HG03139 (cell line): ENCODE data around the gene CELA3A.
"Not testable (repeated sequence)": the region's sequence is repeated elsewhere in the genome, so short reads cannot be mapped to it uniquely, and the experiment has no call there.

Experiments
- ATAC-seq: cut with Tn5 transposase; IDR thresholded peaks from one replicate; pipeline ENCODE4 v1.9.1; 2021; ENCODE audit not compliant: unreplicated experiment

The CELA3A gene

GRCh38 chr1:22001409-22001808, at the start of gene CELA3A:
Gene CELA3A, plus strand, starts transcription at chr1:22001657. Its CDS starts 18 bp downstream, at chr1:22001675.
- no peak for ATAC-seq

GRCh38 chr1:21952786-21953520, 48.5 kb upstream of the CELA3A start:
- ATAC-seq = no peak

DNA sequence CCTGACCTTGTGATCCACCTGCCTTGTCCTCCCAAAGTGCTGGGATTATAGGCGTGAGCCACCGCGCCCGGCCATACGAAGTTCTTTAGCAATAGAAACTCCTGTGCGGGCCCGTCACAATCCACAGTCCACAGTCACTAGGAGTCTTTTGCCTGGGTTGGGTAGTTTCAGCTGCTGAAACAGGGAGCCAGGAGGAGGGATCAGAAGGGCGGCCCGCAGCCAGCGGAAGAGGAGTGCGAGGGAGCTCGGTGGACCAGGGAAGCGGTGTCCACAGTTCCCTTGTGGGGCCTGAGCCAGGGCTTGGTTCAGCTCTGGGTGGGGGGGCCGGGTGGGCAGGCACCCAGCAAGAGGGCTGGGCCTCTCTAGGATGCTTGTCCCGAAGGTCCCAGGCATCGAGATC, 46.4 kb upstream of the CELA3A start:
- ATAC-seq = no peak

DNA sequence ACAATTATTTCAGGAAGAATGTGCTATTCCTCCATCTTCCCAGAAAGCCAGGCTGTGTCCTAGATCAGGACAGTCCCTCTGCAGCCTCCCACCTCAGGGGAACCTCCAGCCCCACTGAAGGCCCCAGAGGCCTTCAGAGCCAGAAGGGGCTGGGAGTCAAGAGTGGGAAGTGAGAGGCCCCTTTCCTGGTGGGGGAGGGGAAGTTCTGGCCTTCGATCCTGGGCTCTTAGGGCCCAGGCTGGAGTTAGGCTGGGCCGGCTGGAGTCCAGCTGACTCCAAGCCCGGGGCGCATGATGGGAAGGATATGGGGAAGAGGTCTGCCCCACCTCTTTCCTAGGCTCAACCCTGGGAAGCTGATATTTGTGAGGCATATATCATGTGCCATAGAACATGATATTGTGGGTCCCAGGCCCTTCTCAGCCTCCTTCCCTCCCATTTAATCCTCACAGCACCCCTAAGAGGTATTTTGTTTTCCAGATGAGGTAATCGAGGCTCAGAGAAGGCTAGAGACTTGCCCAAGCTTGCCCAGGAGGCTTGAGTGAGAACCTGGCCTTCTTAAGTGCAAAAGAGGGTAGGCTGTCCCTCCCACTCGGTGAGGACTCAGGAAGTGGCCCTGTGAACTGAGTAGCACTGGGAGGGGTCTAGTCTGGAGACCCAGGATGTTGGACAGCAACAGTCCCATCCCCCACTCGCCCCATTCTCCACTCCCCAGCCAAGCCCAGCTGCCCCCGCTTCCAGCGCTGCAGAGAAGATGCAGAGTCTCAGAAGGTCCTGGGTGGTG, 45.8 kb upstream of the CELA3A start:
- no peak for ATAC-seq

DNA sequence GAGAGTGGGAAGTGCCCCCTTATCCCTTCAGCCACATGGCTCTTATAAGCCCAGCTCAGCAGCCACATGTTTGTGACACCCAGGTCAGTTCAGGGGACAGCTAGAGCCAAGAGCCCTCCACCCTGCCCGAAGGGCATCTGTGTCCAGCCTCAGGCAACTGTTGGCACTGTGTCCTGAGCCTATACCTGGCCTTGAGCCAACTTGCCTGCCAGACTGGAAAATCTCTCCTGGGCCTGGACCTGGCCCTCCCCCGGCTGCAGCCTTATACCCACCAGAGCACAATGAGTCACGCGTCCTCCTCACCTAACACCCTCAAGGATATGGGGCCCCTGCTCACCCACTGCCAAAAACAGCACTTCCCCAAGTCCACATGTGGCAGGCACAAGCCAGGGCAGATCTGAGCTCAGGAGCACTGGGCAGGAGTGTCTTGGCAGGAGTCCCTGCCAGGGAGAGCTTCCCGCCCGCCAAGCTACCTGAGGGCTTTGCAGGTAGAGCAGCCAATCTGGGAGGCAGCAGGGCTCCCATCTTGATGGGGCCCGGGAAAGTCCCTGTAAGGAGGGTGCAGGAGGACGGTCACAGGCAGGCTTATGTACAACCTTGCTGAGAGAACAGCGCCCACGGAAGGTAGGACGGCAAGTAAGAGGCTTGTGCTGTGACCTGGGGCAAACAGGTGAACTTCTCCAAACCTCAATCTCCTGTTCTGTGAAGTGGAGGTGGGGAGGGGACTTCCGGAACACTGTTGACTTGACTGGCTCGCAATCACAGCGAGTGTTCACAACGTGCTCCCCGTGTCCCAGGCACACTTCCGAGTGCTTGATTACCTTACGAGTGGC, 44.5 kb upstream of the CELA3A start:
- ATAC-seq = no peak

GRCh38 chr1:21961337-21961736, 40.1 kb upstream of the CELA3A start:
- no peak for ATAC-seq

DNA sequence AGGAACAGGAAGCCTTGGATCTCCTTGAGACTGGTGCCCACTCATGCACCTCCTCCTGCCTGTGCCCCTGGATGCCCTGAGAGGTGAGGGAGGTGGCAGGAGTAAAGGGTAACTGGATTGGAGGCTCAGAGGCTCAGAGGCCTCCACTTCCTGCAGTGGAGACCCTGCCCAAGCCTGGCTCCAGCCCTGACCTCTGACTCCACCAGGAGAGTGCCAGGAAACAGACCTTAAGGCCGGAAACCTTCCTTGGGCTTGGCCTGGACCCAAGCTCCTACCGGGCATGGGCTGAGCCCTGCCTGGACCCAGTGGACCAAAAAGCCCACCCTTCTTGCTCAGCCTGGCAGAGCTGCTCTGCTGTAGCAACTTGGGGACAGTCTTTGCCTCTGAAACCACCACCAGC, 39.7 kb upstream of the CELA3A start:
- ATAC-seq = no peak

DNA sequence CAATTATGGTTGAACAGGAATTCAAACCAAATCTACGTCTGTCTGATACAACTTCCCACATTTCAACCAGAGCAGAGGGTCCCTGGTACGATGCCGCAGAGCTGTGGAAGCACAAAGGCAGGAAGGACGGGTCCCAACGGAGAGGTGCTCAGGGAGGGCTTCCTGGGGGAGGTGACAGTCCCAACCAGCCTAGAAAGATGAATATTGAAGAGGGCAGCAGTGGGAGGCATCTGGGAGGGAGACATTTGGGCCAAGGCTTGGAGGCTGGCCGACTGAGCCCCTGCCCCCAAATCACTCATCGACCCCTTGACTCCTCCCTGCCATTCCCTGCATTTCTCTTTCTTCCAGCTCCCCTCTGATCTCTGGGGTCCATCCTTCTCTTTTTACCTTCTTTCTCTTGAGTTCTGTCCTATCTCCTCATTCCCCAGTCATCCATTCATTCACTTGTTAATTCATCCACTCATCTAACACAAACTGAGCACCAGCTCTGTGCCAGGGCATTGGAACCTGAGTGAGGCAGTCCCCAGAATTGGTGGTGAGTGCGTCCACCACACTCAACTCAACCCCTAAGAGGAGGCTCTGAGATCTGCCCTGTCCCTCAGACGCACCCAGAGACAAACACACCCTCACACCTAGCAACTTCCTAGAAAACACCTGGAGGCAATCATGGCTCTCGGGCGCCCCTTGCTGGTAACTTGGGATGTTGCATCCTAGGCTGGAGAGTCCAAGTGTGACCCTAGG, 37.8 kb upstream of the CELA3A start:
- ATAC-seq = no peak

- ATAC-seq = no peak
These were observed 35.0 kb upstream of the CELA3A start for GRCh38 chr1:21966247-21967000.

DNA sequence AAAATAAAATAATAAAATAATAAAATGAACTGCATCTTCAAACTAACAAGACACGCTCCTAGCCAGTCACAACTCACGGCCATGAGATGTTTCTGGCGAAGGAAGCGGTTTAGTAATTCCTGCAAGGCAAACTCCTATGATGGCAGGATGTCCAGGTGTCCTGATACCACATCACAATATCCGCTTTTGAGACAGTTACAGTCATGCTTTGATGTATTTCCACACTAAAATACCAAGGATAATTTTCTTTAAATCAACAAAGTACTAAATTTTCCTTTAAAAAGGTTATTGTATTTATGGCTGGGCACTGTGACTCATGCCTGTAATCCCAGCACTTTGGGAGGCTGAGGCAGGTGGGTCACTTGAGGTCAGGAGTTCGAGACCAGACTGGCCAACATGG, 34.2 kb upstream of the CELA3A start:
- ATAC-seq = not testable (repeated sequence)

DNA sequence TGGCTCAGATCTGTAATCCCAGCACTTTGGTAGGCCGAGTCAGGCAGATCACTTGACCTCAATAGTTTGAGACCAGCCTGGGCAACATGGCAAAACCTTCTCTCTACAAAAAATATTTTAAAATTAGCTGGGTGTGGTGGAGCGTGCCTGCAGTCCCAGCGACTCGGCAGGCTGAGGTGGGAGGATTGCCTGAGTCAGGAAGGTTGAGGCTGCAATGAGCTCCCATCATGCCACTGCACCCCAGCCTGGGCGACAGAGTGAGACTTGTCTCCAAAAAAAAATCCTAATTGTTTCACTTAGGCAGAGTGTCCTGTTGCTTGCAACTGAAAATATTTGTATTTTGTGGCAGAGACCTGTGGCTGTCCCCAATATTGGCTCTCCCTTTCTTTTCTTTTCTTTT, 32.4 kb upstream of the CELA3A start:
- not testable (repeated sequence) for ATAC-seq

DNA sequence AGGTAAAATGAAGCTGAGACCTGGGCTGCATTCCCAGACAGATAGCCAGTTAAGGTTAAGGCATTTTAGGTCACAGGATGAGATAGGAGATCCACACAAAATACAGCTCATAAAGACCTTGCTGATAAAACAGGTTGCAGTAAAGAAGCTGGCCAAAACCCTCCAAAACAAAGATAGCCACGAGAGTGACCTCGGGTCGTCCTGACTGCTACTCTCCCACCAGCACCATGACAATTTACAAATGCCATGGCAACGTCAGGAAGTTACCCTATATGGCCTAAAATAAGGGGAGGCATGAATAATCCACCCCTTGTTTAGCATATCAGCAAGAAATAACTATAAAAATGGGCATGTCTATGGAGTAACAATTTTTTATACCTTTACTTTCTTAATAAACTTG, 30.9 kb upstream of the CELA3A start:
- not testable (repeated sequence) for ATAC-seq

- ATAC-seq = not testable (repeated sequence)
These were observed 28.4 kb upstream of the CELA3A start for GRCh38 chr1:21972973-21973441.

DNA sequence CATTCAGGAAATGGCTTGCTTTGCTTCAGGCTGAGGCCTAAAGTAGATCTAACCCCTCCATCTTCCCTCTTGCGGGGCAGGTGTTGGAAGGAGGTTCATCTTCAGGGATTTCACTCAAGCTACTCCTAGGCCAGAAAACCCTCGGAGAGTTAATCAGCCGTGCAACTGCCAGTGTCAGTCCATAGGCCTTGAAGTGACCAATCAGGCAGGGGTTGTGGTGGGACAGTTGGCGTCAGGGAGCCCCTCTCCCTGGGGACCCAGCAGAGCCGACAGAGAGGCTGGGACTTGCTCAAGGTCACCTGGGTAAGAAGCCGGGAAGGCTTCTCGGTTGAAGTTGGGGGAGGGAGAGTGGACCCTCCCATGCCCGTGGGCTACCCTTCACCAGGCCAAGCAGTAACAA, 27.5 kb upstream of the CELA3A start:
- ATAC-seq = not testable (repeated sequence)

DNA sequence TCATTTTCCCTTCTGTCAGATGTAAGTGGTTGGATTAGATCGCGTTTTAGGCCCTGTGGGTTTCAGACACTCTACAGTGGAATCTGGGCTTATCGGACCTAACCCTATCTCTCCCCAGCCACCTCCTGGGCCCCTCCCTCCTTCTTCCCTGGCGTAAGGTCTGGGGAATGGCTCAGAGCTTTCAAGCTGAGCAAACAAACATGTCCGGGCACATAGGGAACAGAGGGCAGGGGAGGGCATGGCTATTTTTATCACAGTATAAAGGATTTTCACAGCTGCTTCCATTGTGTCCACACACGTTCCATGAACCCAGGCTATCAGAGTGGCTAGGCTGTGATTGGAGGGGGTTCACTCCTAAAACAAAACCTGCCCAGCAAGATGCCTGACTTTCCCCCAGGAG, 26.8 kb upstream of the CELA3A start:
- ATAC-seq = not testable (repeated sequence)

DNA sequence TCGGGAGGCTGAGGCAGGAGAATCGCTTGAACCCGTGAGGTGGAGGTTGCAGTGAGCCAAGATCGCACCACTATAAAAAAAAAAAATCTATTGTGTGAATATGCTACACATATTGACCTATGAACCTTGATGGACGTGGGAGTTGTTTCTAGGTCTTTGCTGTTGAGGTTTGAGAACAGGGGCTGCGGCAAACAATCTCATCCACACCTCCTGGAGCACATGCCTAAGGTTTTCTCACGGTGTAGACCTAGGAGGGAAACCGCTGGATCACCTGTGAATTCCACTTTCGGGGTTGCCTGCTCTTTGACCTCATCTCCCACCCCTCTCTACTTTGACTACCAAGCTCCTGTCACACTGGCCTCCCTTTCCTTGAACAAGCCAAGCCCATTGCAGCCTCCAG, 26.2 kb upstream of the CELA3A start:
- ATAC-seq = not testable (repeated sequence)

GRCh38 chr1:21976703-21977239, 24.7 kb upstream of the CELA3A start, which contains the start of gene CELA3B:
Gene CELA3B, plus strand, starts transcription at chr1:21977022. Its CDS starts 18 bp downstream, at chr1:21977040.
- ATAC-seq = not testable (repeated sequence)

GRCh38 chr1:21978209-21978608, 23.2 kb upstream of the CELA3A start:
- ATAC-seq = not testable (repeated sequence)

GRCh38 chr1:21980515-21981220, 20.8 kb upstream of the CELA3A start:
- ATAC-seq = not testable (repeated sequence)
